Astrocyte of the spinal cord (primary cell): Measurements from ENCODE around the gene TCN1.

Source experiments
- DNase-seq: peaks from one replicate; pipeline ENCODE4 v3.0.0; 2011; ENCODE audit warnings: low read depth, low spot score
- H3K4me3 ChIP-seq: 2 replicates; pipeline ENCODE4 v1.5.1; 2011; ENCODE audit warnings: low read depth, mild to moderate bottlenecking, low read length, moderate library complexity
- CTCF ChIP-seq: IDR thresholded peaks from 2 replicates; pipeline ENCODE4 v1.5.1; 2012; ENCODE audit warnings: low read depth, mild to moderate bottlenecking, low read length, inconsistent platforms
- in situ Hi-C: cut with HindIII; loops from 2 replicates; pipeline ENCODE4 v1.10.0; 2017; ENCODE audit warnings: low sequenced_read_pairs

TCN1 gene

GRCh38 chr11:59847626-59848025 is 18.7 kb downstream of the TCN1 start:
- in situ Hi-C loops, result no loop called here
- no peak overlapping the region for H3K4me3 ChIP-seq
- DNase-seq, result no peak
- no peak for TF ChIP-seq CTCF

DNA sequence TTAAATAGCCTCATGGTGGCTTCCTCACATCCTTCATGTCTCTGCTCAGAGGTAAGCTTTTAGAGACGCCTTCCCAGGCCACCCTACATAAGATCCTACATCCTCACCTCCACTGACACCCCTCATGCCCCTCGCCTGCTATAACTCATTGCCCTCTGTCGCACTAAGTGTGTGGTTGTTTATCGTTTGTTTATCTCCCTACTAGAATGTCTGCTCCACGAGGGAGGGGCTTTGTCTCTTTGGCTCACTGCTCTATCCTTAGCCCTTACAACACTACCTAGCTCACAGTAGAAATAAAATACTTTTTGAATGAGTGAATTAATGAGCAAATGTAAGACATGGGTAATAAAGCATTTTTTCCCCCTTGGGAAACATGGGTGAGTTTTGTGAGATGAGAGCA is 19.7 kb downstream of the TCN1 start:
- in situ Hi-C loops, result no loop called here
- no peak for DNase-seq
- H3K4me3 ChIP-seq, result no peak overlapping the region
- TF ChIP-seq CTCF, result no peak

DNA sequence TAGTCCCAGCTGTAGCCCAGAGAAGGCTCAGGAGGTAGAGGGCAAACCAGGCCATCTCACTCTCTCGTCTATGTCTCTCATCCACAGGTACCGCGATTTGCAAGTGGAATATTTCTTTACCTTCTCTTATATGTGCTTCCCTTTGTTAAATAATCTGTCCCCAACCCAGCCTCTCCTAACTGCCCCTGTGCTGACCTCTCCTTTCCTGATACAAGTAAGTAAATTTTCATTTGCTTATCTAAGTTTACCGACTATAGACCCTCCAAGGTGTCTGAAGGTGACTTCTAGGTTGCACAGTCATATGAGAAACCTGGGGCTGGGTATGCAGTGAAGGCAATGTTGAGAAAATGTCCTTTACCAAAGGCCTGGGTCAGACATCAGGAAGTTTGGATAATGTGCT is 20.9 kb downstream of the TCN1 start, which contains the start of gene CBLIF:
Gene CBLIF (minus strand): TSS at position 101 of the 400 bp plus-strand sequence. CDS start 46 bp downstream, at position 55.
- TF ChIP-seq CTCF, result no peak
- in situ Hi-C loops, result no loop called here
- H3K4me3 ChIP-seq, result no peak within 1 kb of the TSS
- no peak for DNase-seq

DNA sequence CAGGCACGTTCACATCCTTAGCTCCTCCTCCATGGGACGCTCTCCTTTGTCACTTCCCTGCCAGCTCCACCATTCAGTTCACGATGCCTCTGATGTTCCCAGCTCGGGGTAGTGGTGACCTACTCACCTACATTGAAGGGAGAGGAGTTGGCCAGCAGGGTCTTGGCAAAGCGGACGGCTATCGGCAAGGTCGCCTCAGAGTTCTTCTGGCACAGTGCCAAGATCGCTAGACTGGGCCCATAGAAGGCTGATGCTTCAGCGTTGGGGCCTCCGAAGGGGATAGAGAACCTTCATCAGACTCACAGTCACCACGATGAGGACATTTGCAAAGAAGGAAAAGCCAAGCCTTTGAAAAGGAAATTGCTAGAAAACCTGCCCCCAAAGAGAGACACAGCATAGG is 24.0 kb downstream of the TCN1 start:
- H3K4me3 ChIP-seq, result no peak overlapping the region
- in situ Hi-C loops, result no loop called here
- DNase-seq, result no peak
- no peak for TF ChIP-seq CTCF

- no peak for TF ChIP-seq CTCF
- H3K4me3 ChIP-seq, result no peak overlapping the region
- DNase-seq, result no peak
- in situ Hi-C loops, result no loop called here
Observed at GRCh38 chr11:59841514-59841913, 24.8 kb downstream of the TCN1 start.

GRCh38 chr11:59839615-59840014 is 26.7 kb downstream of the TCN1 start:
- no peak for TF ChIP-seq CTCF
- DNase-seq, result no peak
- no peak overlapping the region for H3K4me3 ChIP-seq
- in situ Hi-C loops, result no loop called here

GRCh38 chr11:59833602-59834001 is 32.7 kb downstream of the TCN1 start:
- no peak for DNase-seq
- no peak overlapping the region for H3K4me3 ChIP-seq
- TF ChIP-seq CTCF, result no peak
- in situ Hi-C loops, result no loop called here
